HepG2 (cell line): ENCODE measurements around the gene LTB4R2. TPM values are rescaled to one million over a fixed set of nuclear protein-coding genes. Genes with fewer than 3 reads are reported as not detected.

Experiments used
- ATAC-seq: fragments of 200-7000 bp; cut with Tn5 transposase; 3 replicates; pipeline ENCODE4 v1.9.1; 2020; ENCODE audit warnings: mild to moderate bottlenecking, moderate library complexity
- BruUV-seq: library from RNA; stranded (reverse); fragments of 400-500 nt; replicated peaks from 2 replicates; lab custom pipeline; 2021; lab: Mats Ljungman, UMichigan
- CTCF ChIA-PET: fragments of 300-600 bp; formaldehyde crosslinking; extraction: SDS; loops from one replicate; lab custom pipeline; 2021; ENCODE audit warnings: low total read pairs, inconsistent platforms, low intra/inter-chr PET ratio; lab: Yijun Ruan, JAX
- POLR2A ChIA-PET: fragments of 350-600 bp; sonication (Branson Sonifier 250); formaldehyde crosslinking; loops from one replicate; lab custom pipeline; 2020; ENCODE audit warnings: antibody characterized with exemption, inconsistent platforms; lab: Yijun Ruan, JAX
- DNase-seq: peaks from one replicate; pipeline ENCODE4 v3.0.0-alpha.2; 2015; ENCODE audit warnings: low spot score
- FAIRE-seq: peaks from 3 replicates; lab custom pipeline; 2011; peaks lifted over from hg19 to GRCh38; lab: Jason Lieb, UNC
- H2AFZ ChIP-seq: one replicate; pipeline ENCODE4 v1.6.1; 2011; ENCODE audit warnings: low read length, inconsistent platforms
- H3K27ac ChIP-seq: fragments of 300-600 bp; 3 replicates; pipeline ENCODE4 v1.8.0; 2011; ENCODE audit warnings: mixed run types, mild to moderate bottlenecking, mixed read lengths, low read length, inconsistent platforms; ENCODE audit not compliant: insufficient read depth; ENCODE audit errors: extremely low read length
- H3K27me3 ChIP-seq, 2 experiments: fragments of 200-600 bp in 1 of 2; 2 replicates in 1 of 2; 3 replicates in 1 of 2; pipeline versions ENCODE4 v1.6.0 to v1.8.0; 2011; ENCODE audit warnings: low read length in 2 of 2, mild to moderate bottlenecking in 2 of 2, moderate library complexity in 2 of 2, inconsistent platforms in 1 of 2; ENCODE audit not compliant: insufficient read depth in 2 of 2, control insufficient read depth in 1 of 2
- H3K36me3 ChIP-seq, 2 experiments: fragments of 200-600 bp in 1 of 2; replicated peaks in 1 of 2; 2 replicates in 1 of 2; 3 replicates in 1 of 2; pipeline versions ENCODE4 v1.5.1 to v1.8.0; 2011; ENCODE audit warnings: low read length in 2 of 2, inconsistent platforms in 1 of 2; ENCODE audit not compliant: insufficient read depth in 2 of 2, control insufficient read depth in 1 of 2
- H3K4me1 ChIP-seq: 2 replicates; pipeline ENCODE4 v1.5.1; 2012; ENCODE audit warnings: low read length, inconsistent platforms; ENCODE audit not compliant: insufficient read depth
- H3K4me2 ChIP-seq: 2 replicates; pipeline ENCODE4 v1.6.0; 2011; ENCODE audit warnings: low read depth, low read length, inconsistent platforms
- H3K4me3 ChIP-seq, 3 experiments: fragments of 200-600 bp in 1 of 3; sonication (generic), shearing (Covaris generic) in 1 of 3; replicated peaks in 1 of 3; 2 replicates each; pipeline ENCODE4 v1.5.1; 2011 to 2016; ENCODE audit warnings: low read length in 3 of 3, inconsistent platforms in 2 of 3, low read depth in 2 of 3, mild to moderate bottlenecking in 2 of 3, control low read depth in 1 of 3, mixed read lengths in 1 of 3; ENCODE audit not compliant: insufficient read depth in 1 of 3
- H3K79me2 ChIP-seq: one replicate; pipeline ENCODE4 v1.6.1; 2011; ENCODE audit warnings: low read length, inconsistent platforms; ENCODE audit not compliant: insufficient read depth
- H3K9ac ChIP-seq: 2 replicates; pipeline ENCODE4 v1.6.0; 2011; ENCODE audit warnings: mild to moderate bottlenecking, low read depth, low read length, inconsistent platforms; ENCODE audit not compliant: insufficient read depth
- H3K9me3 ChIP-seq: 2 replicates; pipeline ENCODE4 v1.5.1; 2012; ENCODE audit warnings: mild to moderate bottlenecking, low read length
- H4K20me1 ChIP-seq: 2 replicates; pipeline ENCODE4 v1.6.0; 2011; ENCODE audit warnings: inconsistent platforms, mild to moderate bottlenecking, low read length, moderate library complexity; ENCODE audit not compliant: insufficient read depth
- DZIP1 ChIP-seq: sonication (generic); formaldehyde crosslinking; IDR thresholded peaks from 2 replicates; pipeline ENCODE4 v1.5.0; 2020; ENCODE audit warnings: mild to moderate bottlenecking, missing genetic modification reagents
- MTA3 ChIP-seq: sonication (generic); formaldehyde crosslinking; IDR thresholded peaks from 2 replicates; pipeline ENCODE4 v1.4.0; 2020; ENCODE audit warnings: missing genetic modification reagents
- NFIB ChIP-seq: sonication (generic); formaldehyde crosslinking; IDR thresholded peaks from 2 replicates; pipeline ENCODE4 v1.9.0; 2021; ENCODE audit warnings: missing genetic modification reagents, mild to moderate bottlenecking, borderline replicate concordance
- RARG ChIP-seq: sonication (generic); formaldehyde crosslinking; IDR thresholded peaks from 2 replicates; pipeline ENCODE4 v1.4.0; 2020; ENCODE audit warnings: low read depth, mild to moderate bottlenecking, missing genetic modification reagents
- SP4 ChIP-seq: sonication (generic); formaldehyde crosslinking; IDR thresholded peaks from 2 replicates; pipeline ENCODE4 v1.8.1; 2023; ENCODE audit warnings: mild to moderate bottlenecking, missing genetic modification reagents
- TP53 ChIP-seq: sonication (generic); formaldehyde crosslinking; conservative IDR thresholded peaks from 2 replicates; pipeline ENCODE4 v1.4.0; 2020; ENCODE audit warnings: missing genetic modification reagents
- ZBTB14 ChIP-seq: sonication (generic); formaldehyde crosslinking; IDR thresholded peaks from 2 replicates; pipeline ENCODE4 v1.4.0; 2020; ENCODE audit warnings: missing genetic modification reagents
- ZNF451 ChIP-seq: sonication (generic); formaldehyde crosslinking; IDR thresholded peaks from 2 replicates; pipeline ENCODE4 v1.5.0; 2020; ENCODE audit warnings: mild to moderate bottlenecking, missing genetic modification reagents
- ZNF614 ChIP-seq: IDR thresholded peaks from 2 replicates; pipeline ENCODE4 v1.6.1; 2018; ENCODE audit warnings: missing biosample characterization, missing genetic modification reagents, inconsistent platforms, borderline replicate concordance
- ZNF770 ChIP-seq: sonication (generic); formaldehyde crosslinking; IDR thresholded peaks from 2 replicates; pipeline ENCODE4 v1.5.0; 2020; ENCODE audit warnings: mild to moderate bottlenecking, missing genetic modification reagents
- WGBS: methylation state at CpG from one replicate; pipeline ENCODE4 v1.1.6; 2017; ENCODE audit warnings: low lambda C conversion rate; 5-methylcytosine and 5-hydroxymethylcytosine counted together
- in situ Hi-C: cut with HindIII; loops from 2 replicates; pipeline ENCODE4 v1.10.0; 2017; ENCODE audit warnings: low pct_unique_long_range_greater_than_20kb; ENCODE audit not compliant: extremely low pct_ligation_motif_present
- intact Hi-C: fragments of 100-400 bp; cut with micrococcal nuclease; formaldehyde crosslinking; loops from one replicate; pipeline ENCODE4 v1.10.0; 2022; ENCODE audit not compliant: unreplicated experiment
- polyA plus RNA-seq, 8 experiments: library from polyadenylated mRNA; depleted of rRNA in 3 of 8; stranded (reverse) in 7 of 8; unstranded in 1 of 8; fragments of >200 nt; fragmentation: Illumina TruSeq in 4 of 8; extraction: Trizol in 4 of 8; gene quantifications; 2 replicates each; pipeline versions ENCODE4 v1.2.1 to v1.2.3, GENCODE V29; 2011 to 2016; ENCODE audit warnings: low read depth in 4 of 8, missing spikeins in 1 of 8, mixed read lengths in 1 of 8; ENCODE audit not compliant: insufficient read depth in 1 of 8
- total RNA-seq, 5 experiments: library from RNA; depleted of rRNA; stranded (reverse); fragments of >200 nt; fragmentation: Illumina TruSeq; extraction: Trizol; gene quantifications; 2 replicates each; pipeline ENCODE4 v1.2.3, GENCODE V29; 2016; ENCODE audit warnings: low read depth in 1 of 5

The LTB4R2 gene
- total and polyA plus RNA-seq, 2 of the 13 experiments (the other 11 are each of a cell fraction or from before 2014, with no cell fraction given) = 3.9 to 6.9 TPM

DNA sequence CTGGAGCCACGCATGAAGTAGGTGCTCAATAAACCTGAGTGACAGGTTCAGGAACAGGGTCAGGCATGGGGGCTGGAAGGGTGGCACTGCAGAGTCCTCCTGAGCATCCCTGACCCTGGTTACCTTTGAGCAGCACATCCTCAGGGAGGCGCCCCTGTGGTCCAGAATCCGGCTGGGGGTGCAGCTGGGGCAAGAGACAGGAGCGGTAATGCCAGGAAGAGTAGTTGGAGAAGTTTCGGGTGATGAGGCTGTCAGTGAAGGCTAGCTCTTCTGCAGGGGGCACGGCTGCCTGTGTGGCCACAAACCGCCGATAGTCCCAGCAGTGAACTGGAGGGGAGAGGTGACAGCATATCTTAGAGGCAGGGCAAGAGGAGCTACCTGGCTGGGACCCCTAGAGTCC is 40.6 kb upstream of the LTB4R2 start:
- H4K20me1 ChIP-seq = no peaks in the 10 kb centered on the region
- 95% methylated on average over 8 of the region's 8 CpGs for WGBS
- intact Hi-C loops (no loop called here), in situ Hi-C loops (no loop called here)
- no peak for FAIRE-seq
- no peak overlapping the region for H2AFZ ChIP-seq
- ChIA-PET POLR2A (interaction anchor here (1.0 to 16.5 kb wide), 7 partner anchors 11 to 123 kb away, joined by 3 to 435 read pairs (median 42); partner anchors contain the start of genes DHRS1, GMPR2, NEDD8 and NOP9), CTCF (no interaction called here)
- peaks cover 19 to 38% of the 10 kb centered on the region in 2 experiments; a peak in 4 of 5 replicates for H3K36me3 ChIP-seq
- no TSS peak for BruUV-seq
- no peak for DNase-seq
- ATAC-seq = no peak
- TF ChIP-seq SP4 (CRISPR knock-in tag) (0 out of 2 replicates have a peak, but pooled peaks have one; percentile 49), MTA3 (CRISPR knock-in tag) (no peak)
- TF ChIP-seq, all 625 proteins: peak for 1
- Histone ChIP-seq H3K27me3 (no peaks in the 10 kb centered on the region; a peak in 1 of 5 replicates), H3K4me2 (no peak overlapping the region), H3K4me1 (peaks cover 22% of the 10 kb centered on the region), H3K27ac (no peak overlapping the region), H3K79me2 (peaks cover 4% of the 10 kb centered on the region), H3K4me3 (no peak overlapping the region), H3K9me3 (no peaks in the 10 kb centered on the region), H3K9ac (no peak overlapping the region)

DNA sequence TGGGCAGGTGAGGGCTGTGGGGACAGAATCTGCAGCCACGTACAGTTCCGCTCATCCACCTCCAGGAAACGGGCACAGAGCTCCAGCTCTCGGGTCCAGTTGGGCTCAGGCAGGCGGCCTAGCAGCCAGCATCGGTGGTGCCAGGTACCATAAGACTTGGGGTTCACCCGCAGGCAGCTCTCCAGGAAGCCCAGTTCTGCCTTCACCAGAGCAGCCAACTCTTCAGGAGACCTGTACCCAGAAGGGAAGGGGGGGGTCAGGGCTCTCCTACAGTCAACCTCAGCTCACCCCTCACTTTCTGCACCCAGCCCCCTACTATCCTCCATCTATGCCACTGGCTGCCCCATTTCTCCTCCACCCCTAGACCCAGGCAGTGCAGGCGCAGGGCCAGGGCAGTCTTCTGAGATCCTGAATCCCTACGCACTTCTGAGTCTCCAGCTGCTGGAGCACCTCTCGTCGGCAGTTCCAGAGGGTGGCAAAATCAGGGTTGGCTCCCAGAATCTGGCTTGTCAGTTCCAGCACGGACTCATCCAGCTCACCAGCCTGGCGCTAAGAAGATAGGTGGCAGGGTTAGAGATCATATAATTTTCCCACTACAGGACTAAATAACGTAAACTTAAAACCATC is 39.9 kb upstream of the LTB4R2 start:
- Histone ChIP-seq H3K4me1 (peaks cover 22% of the 10 kb centered on the region), H3K4me3 (peak overlapping the region in 1 of 3 experiments; percentile 96; a peak in 1 of 6 replicates), H2AFZ (no peak overlapping the region), H3K9me3 (no peaks in the 10 kb centered on the region), H3K27ac (no peak overlapping the region), H3K4me2 (peak overlapping the region; percentile 97), H3K27me3 (no peaks in the 10 kb centered on the region; a peak in 1 of 5 replicates), H3K79me2 (peaks cover 4% of the 10 kb centered on the region), H4K20me1 (no peaks in the 10 kb centered on the region), H3K9ac (no peak overlapping the region), H3K36me3 (peaks cover 19 to 35% of the 10 kb centered on the region in 2 experiments; a peak in 4 of 5 replicates)
- ChIA-PET POLR2A (interaction anchor here (1.0 to 16.5 kb wide), 22 partner anchors 10 to 175 kb away, joined by 3 to 435 read pairs (median 24); partner anchors contain the start of genes CBLN3, CHMP4A, CIDEB and DCAF11), CTCF (interaction anchor here (2.8 kb wide), 1 partner anchor 27 kb away, joined by 33 read pairs; the partner anchor contains the start of gene TINF2)
- TSS peak; percentile 71 for BruUV-seq
- WGBS = 97% methylated on average over 12 of the region's 14 CpGs
- ATAC-seq (no peak), FAIRE-seq (no peak), DNase-seq (no peak)
- in situ Hi-C loops (no loop called here), intact Hi-C loops (loop anchor here (2.0 kb wide), 1 partner anchor 53 kb away; the partner anchor contains the start of gene MDP1)
- TF ChIP-seq ZNF451 (no peak), DZIP1 (CRISPR knock-in tag) (peak; percentile 70; the same call in 1 of the 2 replicates), ZNF770 (CRISPR knock-in tag) (no peak), NFIB (CRISPR knock-in tag) (0 out of 2 replicates have a peak, but pooled peaks have one; percentile 60), TP53 (CRISPR knock-in tag) (no peak), ZNF614 (CRISPR knock-in tag) (0 out of 2 replicates have a peak, but pooled peaks have one; percentile 17), ZBTB14 (CRISPR knock-in tag) (0 out of 2 replicates have a peak, but pooled peaks have one; percentile 10), RARG (CRISPR knock-in tag) (0 out of 2 replicates have a peak, but pooled peaks have one; percentile 5)
